Left hindlimb (tissue), 1 donor: Measurements from ENCODE around the gene YBX3.

Source experiments
- DNase-seq: peaks from one replicate; pipeline ENCODE4 v3.0.0-alpha.2; 2018

The YBX3 gene

GRCh38 chr12:10721651-10722501 lies 1.2 kb downstream of the YBX3 start:
- DNase-seq, result peak; percentile 91

DNA sequence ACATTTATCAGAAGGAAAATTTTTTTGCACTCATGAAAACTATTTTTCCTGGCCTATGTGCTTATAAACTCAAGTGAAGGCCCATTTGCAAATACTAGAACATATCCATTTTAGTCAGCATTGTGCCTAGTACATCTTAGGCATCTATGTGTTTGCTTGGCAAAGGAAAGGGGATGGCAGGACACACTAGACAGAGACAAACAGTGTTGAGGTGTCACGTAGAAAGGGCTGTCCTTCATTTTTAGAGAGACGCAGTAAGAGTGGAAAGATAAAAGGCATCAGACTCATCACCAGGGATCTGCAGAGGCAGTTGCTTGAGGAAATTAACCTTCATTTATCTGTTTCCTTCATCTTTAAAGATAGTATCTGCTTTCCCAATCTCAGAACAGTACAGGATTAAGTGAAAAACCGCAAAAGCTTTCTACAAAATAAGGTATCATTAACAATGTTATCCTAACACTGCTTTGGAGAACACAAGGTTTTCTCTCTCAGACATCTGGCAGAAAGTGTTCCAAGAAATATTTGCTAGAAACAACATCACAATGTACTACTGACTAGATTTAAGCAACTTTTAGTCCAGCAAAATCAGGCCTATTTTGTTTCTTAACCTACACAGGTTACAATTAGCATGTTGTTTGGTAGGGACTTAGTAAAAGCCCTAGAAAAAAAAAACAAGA lies 2.0 kb downstream of the YBX3 start:
- no peak for DNase-seq

DNA sequence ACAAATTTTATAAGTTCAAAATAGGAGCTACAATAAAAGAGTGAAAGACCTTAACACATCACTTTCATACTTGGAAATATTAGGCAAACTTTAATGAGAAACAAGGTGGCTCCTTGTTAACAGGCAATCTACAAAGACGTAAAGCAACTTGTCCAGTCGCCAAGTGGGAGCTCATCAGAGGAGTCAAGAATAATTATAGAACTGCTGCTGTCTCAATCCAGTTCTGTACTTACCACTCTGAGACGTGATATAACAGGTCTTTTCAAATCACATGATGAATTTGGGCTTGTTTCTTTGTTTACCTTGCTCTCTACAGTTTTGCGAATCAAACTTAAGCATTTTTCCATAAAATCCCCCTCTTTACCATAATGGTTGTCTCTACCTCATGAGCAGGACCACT lies 3.6 kb downstream of the YBX3 start:
- DNase-seq, result no peak

- no peak for DNase-seq
Measured at GRCh38 chr12:10718279-10718821, 4.8 kb downstream of the YBX3 start.

- DNase-seq, result no peak
Measured at GRCh38 chr12:10717410-10717809, 5.7 kb downstream of the YBX3 start.

DNA sequence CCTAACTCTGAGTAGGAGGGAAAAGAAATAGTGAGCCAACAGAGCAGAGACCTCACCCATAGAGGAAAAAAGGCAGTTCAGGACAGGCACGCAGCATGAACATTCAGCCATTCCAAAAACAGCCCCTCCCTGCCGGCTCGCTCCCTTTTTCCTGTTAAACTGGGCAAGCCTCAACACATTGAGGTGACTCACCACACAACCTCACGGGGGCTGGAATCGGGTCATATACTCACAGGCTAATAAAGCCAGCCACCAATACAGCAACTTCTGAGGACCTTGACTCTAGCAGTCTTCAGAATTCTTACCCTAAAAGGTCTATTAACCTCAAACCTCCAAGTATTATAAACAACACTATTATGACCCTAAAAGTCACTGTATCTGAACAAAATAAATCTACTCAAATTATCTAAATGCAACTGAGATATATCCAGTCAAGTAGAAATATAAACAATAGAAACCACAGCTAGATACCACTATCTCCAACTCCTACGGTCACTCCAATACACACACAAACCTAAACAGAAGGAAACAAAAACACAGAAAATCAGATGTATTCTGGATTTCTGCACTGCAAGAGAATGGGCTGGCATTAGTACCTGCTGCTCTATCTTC lies 6.3 kb downstream of the YBX3 start:
- DNase-seq, result peak; percentile 77

DNA sequence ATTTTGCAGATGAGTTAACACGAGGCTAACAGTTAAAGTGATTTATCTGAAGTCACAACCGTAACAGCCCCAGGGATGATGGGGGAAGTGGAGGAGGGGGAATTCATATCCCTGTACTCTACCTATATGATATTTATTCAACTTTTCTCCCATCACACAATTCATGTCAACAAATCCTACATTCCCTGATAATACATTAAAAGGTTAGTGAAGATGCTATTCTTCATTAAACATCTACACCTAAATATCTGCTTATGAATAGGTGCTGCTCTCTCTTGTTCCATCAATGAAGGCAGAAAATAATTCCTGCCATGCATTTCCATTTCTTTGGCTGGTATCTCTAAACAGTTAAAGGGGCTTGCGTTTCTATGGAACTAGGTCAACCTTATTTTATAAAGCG lies 6.8 kb downstream of the YBX3 start:
- DNase-seq, result no peak

DNA sequence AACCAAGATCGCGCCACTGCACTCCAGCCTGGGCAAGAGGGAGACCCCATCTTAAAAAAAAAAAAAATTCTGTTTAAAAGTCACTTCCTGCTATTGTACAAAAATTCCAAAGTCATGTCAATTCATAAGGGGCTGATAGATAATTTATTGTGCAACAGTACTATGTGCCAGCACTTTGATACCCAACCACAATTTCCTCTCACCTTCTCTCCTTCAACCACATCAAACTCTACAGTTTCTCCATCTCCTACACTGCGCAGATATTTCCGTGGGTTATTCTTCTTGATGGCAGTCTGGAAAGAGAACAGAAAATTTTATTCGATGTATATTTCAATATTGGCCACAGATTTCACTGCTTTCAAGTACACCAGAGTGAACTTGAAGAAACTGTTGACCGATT lies 7.6 kb downstream of the YBX3 start:
- no peak for DNase-seq

- no peak for DNase-seq
Measured at GRCh38 chr12:10709808-10710207, 13.3 kb downstream of the YBX3 start.

GRCh38 chr12:10708862-10709261 lies 14.3 kb downstream of the YBX3 start:
- no peak for DNase-seq

- DNase-seq, result no peak
Measured at GRCh38 chr12:10705655-10706054, 17.5 kb downstream of the YBX3 start.

DNA sequence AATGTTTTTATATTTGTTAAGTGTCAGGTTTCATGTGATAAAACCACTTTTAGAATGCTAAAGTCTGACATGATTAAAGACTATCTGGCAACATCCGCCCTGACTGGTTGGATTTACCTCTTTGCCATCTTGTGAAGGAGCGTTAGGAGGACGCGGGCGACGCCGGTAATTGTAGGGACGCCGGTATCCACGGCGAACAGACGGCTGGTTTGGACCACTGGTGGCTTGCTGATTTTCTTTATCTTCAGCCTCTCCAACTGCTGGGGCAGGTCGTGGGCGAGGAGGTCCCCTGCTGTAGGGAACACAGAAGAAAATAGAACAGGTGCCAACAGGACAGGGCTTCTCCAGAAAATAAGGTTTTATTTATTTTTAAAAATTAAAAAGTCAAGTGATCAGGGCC lies 21.3 kb downstream of the YBX3 start:
- no peak for DNase-seq

GRCh38 chr12:10701131-10701681 lies 21.9 kb downstream of the YBX3 start:
- DNase-seq, result no peak

- no peak for DNase-seq
Measured at GRCh38 chr12:10700581-10700980, 22.5 kb downstream of the YBX3 start.

- DNase-seq, result no peak
Measured at GRCh38 chr12:10697862-10698261, 25.3 kb downstream of the YBX3 start.

DNA sequence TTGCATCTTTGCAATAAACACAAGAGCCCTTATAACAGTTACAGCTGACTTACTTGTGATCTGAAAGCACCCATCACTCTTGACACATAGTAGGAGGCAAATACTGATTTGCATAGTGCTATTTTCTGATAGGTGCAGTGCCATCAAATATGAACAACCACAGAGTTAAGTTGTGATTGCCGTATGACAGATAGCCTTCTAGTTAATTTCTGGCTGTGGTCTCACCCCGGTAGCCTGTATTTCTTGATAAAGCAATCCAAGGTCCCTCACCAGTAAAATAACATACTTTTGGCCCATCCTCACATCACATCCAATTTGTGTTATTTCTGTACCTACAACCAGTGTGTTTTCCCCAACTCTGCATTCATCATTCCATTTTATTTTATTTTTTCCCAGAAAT lies 26.0 kb downstream of the YBX3 start:
- no peak for DNase-seq

DNA sequence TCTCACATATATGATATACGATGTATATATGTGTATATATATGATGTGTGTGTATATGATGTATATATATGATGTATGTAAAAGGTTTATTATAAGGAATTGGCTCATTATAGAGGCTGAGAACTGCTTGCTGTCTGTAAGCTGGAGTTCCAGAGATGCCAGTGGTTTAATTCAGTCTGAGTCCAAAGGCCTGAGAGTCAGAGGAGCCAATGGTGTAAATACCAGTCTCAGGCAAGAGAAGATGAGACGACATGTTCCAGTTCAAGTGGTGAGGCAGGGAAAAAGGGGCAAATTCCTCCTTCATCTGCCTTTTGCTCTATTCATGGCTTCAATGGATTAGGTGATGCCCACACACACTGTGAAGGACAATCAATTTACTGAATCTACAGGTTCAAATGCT lies 32.2 kb downstream of the YBX3 start:
- no peak for DNase-seq

DNA sequence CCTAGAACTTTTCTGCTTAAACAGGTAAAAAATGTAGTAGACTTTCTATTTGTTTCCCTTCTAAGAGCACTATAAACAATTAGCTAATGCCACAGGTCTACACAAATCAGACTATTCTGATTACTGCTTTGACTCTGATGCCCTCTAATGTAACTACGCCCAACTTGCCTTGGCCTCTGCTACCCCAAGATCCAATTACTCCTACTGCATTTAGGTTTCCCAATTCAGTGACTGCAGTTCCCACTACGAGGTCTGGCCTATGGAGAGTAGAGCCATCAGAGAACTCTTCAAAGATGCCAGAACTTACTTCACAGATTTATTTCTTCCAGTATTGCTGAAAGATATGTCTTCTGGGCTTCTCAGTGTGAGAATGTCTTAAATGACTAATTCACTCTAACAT lies 34.0 kb downstream of the YBX3 start:
- DNase-seq, result no peak

GRCh38 chr12:10688042-10688441 lies 35.1 kb downstream of the YBX3 start:
- no peak for DNase-seq

GRCh38 chr12:10673659-10674384 lies 49.3 kb downstream of the YBX3 start, which contains the start of gene STYK1:
Gene STYK1 (minus strand): TSS chr12:10674052. CDS start chr12:10634618, 39,434 bp downstream.
- DNase-seq, result peak; percentile 47

- no peak for DNase-seq
Measured at GRCh38 chr12:10672231-10672868, 50.8 kb downstream of the YBX3 start.

GRCh38 chr12:10669533-10669932 lies 53.6 kb downstream of the YBX3 start:
- DNase-seq, result no peak
